ENCODE results near the gene RAB11B.

GRCh38 chr19:8429044-8429443 is 38.9 kb downstream of the RAB11B start:
- TF ChIP-seq CTCF (IDR thresholded peaks at IDR 0.05 in 2 of 3, conservative IDR thresholded peaks at IDR 0.05 in 1 of 3; ENCODE audit: borderline replicate concordance in 1 of 3, insufficient read depth in 1 of 3, low read depth in 2 of 3, low read length in 2 of 3) (no peak), RAD21 (IDR thresholded peaks at IDR 0.05; ENCODE audit: low read depth) (no peak), POLR2A (IDR thresholded peaks at IDR 0.05; ENCODE audit: borderline replicate concordance, extremely low read depth, insufficient read depth, insufficient read length) (no peak), EZH2phosphoT487 (IDR thresholded peaks at IDR 0.05; ENCODE audit: borderline replicate concordance) (no peak), TCF7L2 (IDR thresholded peaks at IDR 0.05; ENCODE audit: borderline replicate concordance, extremely low read depth, insufficient read depth, insufficient read length) (no peak)
- TF ChIP-seq, protein P1, sequence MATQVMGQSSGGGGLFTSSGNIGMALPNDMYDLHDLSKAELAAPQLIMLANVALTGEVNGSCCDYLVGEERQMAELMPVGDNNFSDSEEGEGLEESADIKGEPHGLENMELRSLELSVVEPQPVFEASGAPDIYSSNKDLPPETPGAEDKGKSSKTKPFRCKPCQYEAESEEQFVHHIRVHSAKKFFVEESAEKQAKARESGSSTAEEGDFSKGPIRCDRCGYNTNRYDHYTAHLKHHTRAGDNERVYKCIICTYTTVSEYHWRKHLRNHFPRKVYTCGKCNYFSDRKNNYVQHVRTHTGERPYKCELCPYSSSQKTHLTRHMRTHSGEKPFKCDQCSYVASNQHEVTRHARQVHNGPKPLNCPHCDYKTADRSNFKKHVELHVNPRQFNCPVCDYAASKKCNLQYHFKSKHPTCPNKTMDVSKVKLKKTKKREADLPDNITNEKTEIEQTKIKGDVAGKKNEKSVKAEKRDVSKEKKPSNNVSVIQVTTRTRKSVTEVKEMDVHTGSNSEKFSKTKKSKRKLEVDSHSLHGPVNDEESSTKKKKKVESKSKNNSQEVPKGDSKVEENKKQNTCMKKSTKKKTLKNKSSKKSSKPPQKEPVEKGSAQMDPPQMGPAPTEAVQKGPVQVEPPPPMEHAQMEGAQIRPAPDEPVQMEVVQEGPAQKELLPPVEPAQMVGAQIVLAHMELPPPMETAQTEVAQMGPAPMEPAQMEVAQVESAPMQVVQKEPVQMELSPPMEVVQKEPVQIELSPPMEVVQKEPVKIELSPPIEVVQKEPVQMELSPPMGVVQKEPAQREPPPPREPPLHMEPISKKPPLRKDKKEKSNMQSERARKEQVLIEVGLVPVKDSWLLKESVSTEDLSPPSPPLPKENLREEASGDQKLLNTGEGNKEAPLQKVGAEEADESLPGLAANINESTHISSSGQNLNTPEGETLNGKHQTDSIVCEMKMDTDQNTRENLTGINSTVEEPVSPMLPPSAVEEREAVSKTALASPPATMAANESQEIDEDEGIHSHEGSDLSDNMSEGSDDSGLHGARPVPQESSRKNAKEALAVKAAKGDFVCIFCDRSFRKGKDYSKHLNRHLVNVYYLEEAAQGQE (IDR thresholded peaks at IDR 0.05; ENCODE audit: low read depth): no peak
